Karpas-422 (cell line): ENCODE measurements around the gene COPZ1. TPM values are rescaled to one million over a fixed set of nuclear protein-coding genes. Genes with fewer than 3 reads are reported as not detected.

ENCODE experiments used
- DNase-seq: peaks from one replicate; pipeline ENCODE4 v3.0.0-alpha.2; 2015
- H2AFZ ChIP-seq: fragments of 200-600 bp; sonication (generic); 2 replicates; pipeline ENCODE4 v1.6.1; 2014; ENCODE audit warnings: antibody characterized with exemption, low read length, mixed read lengths
- H3K27ac ChIP-seq: fragments of 200-600 bp; sonication (generic); 2 replicates; pipeline ENCODE4 v1.5.1; 2014; ENCODE audit warnings: mild to moderate bottlenecking, low read length, moderate library complexity
- H3K27me3 ChIP-seq: fragments of 200-600 bp; sonication (generic); 2 replicates; pipeline ENCODE4 v1.6.1; 2014; ENCODE audit warnings: low read length, mixed read lengths
- H3K36me3 ChIP-seq: fragments of 200-600 bp; sonication (generic); 2 replicates; pipeline ENCODE4 v1.6.1; 2014; ENCODE audit warnings: low read length, mixed read lengths; ENCODE audit not compliant: insufficient read depth
- H3K4me1 ChIP-seq: fragments of 200-600 bp; sonication (generic); 2 replicates; pipeline ENCODE4 v1.6.1; 2014; ENCODE audit warnings: mild to moderate bottlenecking, low read length, mixed read lengths
- H3K4me2 ChIP-seq: fragments of 200-600 bp; sonication (generic); 2 replicates; pipeline ENCODE4 v1.6.1; 2014; ENCODE audit warnings: low read length, low read depth, mild to moderate bottlenecking; ENCODE audit not compliant: poor library complexity, severe bottlenecking
- H3K4me3 ChIP-seq: fragments of 200-600 bp; sonication (generic); 2 replicates; pipeline ENCODE4 v1.5.1; 2014; ENCODE audit warnings: mild to moderate bottlenecking, antibody characterized with exemption, low read length, mixed read lengths
- H3K79me2 ChIP-seq: fragments of 200-600 bp; sonication (generic); 2 replicates; pipeline ENCODE4 v1.6.1; 2014; ENCODE audit warnings: mild to moderate bottlenecking, low read length, mixed read lengths
- H3K9ac ChIP-seq: fragments of 200-600 bp; sonication (generic); 2 replicates; pipeline ENCODE4 v1.6.0; 2014; ENCODE audit warnings: low read length
- H3K9me2 ChIP-seq: fragments of 200-600 bp; sonication (generic), shearing (Covaris generic); replicated peaks from 2 replicates; pipeline ENCODE4 v1.6.0; 2014; ENCODE audit warnings: mild to moderate bottlenecking, low read length, moderate library complexity; ENCODE audit not compliant: insufficient read depth
- H3K9me3 ChIP-seq: fragments of 300-700, 200-600 bp; sonication (generic); 2 replicates; pipeline ENCODE4 v1.6.1; 2014; ENCODE audit warnings: low read length, mixed read lengths
- H4K20me1 ChIP-seq: fragments of 200-600 bp; sonication (generic); 2 replicates; pipeline ENCODE4 v1.6.1; 2014; ENCODE audit warnings: mild to moderate bottlenecking, antibody characterized with exemption, low read length, low read depth; ENCODE audit not compliant: insufficient read depth
- total RNA-seq: library from RNA; depleted of rRNA; stranded (reverse); fragments of >200 nt; shearing (Covaris generic); gene quantifications from 2 replicates; pipeline ENCODE4 v1.2.3, GENCODE V29; 2014; ENCODE audit warnings: low replicate concordance

Gene COPZ1
- total RNA-seq, 1 experiment from 2014 or later = 164 TPM

DNA sequence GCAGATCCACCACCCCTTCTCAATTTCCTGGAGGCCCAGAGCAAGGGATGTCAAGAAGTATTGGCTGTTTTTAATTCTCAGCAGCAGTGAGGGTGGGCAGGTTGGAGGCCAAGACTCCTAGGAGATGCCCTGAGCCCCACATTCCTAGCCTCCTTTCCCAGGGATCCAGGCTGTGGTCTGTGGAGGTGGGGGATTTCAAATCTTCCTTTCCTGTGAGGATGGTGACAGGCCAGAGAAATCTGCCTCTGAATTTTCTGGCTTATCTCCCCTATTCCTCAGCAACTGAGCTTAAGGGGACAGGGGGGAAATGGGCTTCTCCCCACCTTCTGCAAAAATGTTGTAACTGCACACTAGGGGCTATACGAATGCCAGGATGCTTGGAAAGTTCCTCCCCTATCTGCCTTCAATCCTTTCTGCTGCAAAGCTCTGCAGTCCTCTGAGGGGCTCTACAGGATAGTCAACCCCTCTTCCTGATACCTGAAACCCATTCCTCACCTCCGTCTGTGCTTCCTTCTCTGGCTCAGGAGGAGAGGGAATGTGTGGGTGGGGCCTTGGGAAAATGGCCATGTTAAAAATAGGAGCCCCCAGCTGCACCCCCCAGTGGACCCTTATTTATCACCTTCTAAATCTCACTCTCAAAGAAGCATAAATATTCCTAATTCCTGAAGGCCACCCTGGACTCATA is 32.7 kb downstream of the COPZ1 start:
- no peak overlapping the region for H3K27ac ChIP-seq
- DNase-seq = no peak
- peaks cover 39% of the 10 kb centered on the region for H3K4me1 ChIP-seq
- no peak overlapping the region for H2AFZ ChIP-seq
- no peaks in the 10 kb centered on the region for H3K9me3 ChIP-seq
- H3K36me3 ChIP-seq = no peaks in the 10 kb centered on the region
- H3K9me2 ChIP-seq = no peaks in the 10 kb centered on the region
- no peaks in the 10 kb centered on the region for H3K27me3 ChIP-seq
- H3K9ac ChIP-seq = peak overlapping the region; percentile 87
- peak overlapping the region; percentile 99 for H3K4me2 ChIP-seq
- peak overlapping the region; percentile 85 for H3K4me3 ChIP-seq
- no peaks in the 10 kb centered on the region for H4K20me1 ChIP-seq
- H3K79me2 ChIP-seq = no peaks in the 10 kb centered on the region

DNA sequence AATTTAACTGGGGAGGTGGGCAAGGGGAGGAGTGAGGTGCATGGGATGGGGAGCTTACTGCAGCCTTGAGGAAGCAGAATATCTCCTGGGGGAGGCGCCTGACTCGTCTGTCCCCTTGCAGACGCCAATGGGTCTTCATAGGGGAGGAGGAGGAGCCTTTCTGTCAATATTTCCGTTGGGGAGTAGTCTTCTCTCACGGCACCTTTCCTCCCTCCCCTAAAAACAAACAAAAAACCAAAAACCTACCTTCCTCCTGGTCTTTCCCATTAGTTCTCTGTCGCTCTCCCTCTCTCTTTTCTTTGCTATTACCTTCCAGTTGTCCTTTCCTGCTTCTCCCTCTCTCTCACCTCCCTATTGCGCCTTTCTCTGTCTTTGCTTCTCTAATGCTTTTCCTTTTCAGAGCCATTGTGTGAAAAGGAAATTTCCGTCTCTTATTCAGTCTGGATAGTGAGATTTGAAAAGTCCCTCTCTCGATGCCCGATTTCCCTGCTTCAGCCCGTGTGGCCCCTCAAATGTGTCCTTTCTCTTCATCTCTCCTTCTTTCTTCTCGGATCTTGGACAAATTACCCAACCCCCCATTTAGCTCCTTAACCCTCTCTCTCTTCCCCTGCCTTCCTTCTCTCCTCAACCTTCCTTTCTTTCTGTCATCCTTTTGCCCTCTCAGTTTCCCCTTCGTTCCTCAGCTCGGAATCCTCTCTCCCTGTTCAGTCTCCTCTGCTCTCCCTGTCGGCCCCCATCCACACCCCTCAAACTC is 33.4 kb downstream of the COPZ1 start:
- Histone ChIP-seq H3K9me2 (no peaks in the 10 kb centered on the region), H3K27me3 (no peaks in the 10 kb centered on the region), H3K27ac (peak overlapping the region; percentile 72), H3K79me2 (no peaks in the 10 kb centered on the region), H3K9me3 (no peaks in the 10 kb centered on the region), H3K36me3 (no peaks in the 10 kb centered on the region), H2AFZ (peak overlapping the region; percentile 87), H3K4me3 (peak overlapping the region; percentile 85), H3K4me1 (peaks cover 39% of the 10 kb centered on the region), H4K20me1 (no peaks in the 10 kb centered on the region), H3K9ac (peak overlapping the region; percentile 87), H3K4me2 (peak overlapping the region; percentile 99)
- peak; percentile 66 for DNase-seq

DNA sequence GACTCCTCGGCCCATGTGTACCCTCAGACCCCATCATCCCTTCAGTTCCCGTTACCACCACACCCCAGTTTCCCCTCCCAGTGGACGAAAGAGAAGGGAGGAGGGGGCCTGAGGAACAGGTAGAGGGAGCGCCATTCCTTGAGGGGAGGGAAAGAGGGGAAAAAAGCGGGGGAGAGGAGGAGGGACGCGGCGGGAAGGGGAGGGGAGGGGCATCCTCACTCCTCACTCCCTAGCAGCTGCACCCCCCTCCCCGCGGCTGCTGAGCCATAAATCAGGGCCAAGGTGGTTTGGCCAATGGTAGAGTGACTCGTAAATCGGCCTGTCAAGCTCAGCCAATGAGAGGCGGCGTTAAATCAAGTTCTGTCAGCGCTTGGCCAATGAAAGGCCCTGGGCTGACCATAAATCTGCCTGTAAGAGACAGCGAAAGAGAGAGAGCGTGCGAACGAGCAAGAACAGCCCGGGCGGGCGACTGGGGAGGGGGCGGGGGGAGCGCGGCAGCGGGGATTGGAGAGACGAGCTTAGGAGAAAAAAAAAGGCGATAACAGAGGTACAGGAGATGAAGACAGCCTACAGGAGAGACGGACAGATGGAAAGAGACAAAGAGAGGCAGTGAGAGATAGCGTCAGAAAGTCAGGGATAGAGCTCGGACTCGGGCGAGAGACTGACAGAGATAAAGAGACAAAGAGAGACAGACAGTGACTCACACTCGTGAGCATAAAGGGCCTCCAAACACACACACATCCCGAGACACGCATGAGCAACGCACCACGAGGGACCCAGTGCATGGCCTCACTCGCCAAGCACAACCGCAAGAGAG is 34.2 kb downstream of the COPZ1 start:
- peak overlapping the region; percentile 72 for H3K27ac ChIP-seq
- H4K20me1 ChIP-seq = no peaks in the 10 kb centered on the region
- DNase-seq = peak; percentile 99

DNA sequence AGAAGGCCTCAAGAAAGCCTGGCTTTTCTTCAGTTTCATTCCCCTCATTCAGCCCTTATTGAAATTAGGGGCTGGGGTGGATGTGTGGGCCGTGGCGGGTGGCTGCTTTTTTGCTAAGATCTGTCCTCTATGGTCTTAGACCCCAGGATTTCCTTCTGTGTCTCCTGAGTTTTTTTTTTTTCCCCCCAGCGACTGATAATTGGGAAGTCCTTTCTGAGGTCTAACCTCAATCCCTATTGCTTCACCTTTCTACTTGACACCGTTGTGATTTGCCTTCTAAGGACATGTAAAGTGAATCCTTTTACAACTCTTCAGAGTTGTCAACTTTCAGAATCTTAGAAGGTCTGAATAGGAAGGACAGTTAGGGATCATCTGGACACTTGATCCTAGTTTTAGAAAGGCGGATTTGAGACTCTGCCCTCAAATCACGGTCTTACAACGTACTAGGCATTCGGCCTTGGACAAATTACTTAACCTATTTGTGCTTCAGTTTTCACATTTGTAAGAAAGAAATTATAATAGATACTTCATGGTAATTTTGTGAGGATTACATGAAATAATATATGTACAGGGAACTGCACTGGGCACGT is 34.9 kb downstream of the COPZ1 start:
- Histone ChIP-seq H3K36me3 (no peaks in the 10 kb centered on the region), H3K27me3 (no peaks in the 10 kb centered on the region), H3K27ac (peak overlapping the region; percentile 63), H3K79me2 (no peaks in the 10 kb centered on the region), H3K4me2 (peak overlapping the region; percentile 99), H4K20me1 (no peaks in the 10 kb centered on the region), H3K9ac (peak overlapping the region; percentile 68), H3K9me2 (no peaks in the 10 kb centered on the region), H3K4me1 (peaks cover 45% of the 10 kb centered on the region), H3K9me3 (no peaks in the 10 kb centered on the region), H2AFZ (peak overlapping the region; percentile 76), H3K4me3 (peak overlapping the region; percentile 85)
- DNase-seq = no peak

More for the DNA sequence above, 34.2 kb downstream of the COPZ1 start:
- Histone ChIP-seq H3K4me1 (peaks cover 40% of the 10 kb centered on the region), H3K79me2 (no peaks in the 10 kb centered on the region), H3K27me3 (no peaks in the 10 kb centered on the region), H3K9ac (peak overlapping the region; percentile 87), H3K9me2 (no peaks in the 10 kb centered on the region), H3K9me3 (no peaks in the 10 kb centered on the region), H3K36me3 (no peaks in the 10 kb centered on the region), H3K4me3 (peak overlapping the region; percentile 85), H3K4me2 (peak overlapping the region; percentile 99), H2AFZ (peak overlapping the region; percentile 87)

DNA sequence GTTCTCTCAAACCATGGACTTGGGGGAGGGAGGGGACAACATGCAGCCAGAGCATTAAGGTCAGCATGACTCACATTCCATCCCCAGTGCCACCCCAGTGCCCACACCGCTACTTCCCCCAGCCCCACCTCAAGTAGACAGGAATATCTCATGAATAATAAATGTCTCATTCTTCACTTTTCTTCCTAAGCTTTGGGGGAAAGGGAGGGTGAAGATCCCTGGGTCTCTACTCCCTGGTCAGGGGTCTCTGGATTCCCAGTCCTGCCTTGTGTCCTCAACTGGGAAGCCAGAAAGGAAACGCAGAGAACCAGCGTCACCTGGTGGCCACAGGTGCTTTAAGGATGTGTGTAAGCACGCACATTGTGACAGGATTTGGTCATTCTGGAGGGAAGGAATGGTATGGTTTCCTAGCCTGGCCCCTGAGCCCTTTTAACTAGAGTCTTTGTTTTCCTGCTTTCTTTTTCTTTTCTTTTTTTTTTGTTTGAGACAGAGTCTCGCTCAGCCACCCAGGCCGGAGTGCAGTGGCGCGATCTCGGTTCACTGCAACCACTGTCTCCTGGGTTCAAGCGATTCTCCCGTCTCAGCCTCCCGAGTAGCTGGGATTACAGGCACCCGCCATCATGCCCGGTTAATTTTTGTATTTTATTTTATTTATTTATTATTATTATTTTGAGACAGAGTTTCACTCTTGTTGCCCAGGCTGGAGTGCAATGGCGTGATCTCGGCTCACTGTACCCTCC is 36.0 kb downstream of the COPZ1 start:
- Histone ChIP-seq H2AFZ (no peak overlapping the region), H3K4me3 (no peak overlapping the region), H3K79me2 (no peaks in the 10 kb centered on the region), H3K27me3 (no peaks in the 10 kb centered on the region), H3K4me2 (no peak overlapping the region), H3K9ac (no peak overlapping the region), H3K27ac (no peak overlapping the region), H3K4me1 (peaks cover 45% of the 10 kb centered on the region), H3K9me3 (no peaks in the 10 kb centered on the region), H4K20me1 (no peaks in the 10 kb centered on the region), H3K9me2 (no peaks in the 10 kb centered on the region), H3K36me3 (no peaks in the 10 kb centered on the region)
- DNase-seq = peak; percentile 86

DNA sequence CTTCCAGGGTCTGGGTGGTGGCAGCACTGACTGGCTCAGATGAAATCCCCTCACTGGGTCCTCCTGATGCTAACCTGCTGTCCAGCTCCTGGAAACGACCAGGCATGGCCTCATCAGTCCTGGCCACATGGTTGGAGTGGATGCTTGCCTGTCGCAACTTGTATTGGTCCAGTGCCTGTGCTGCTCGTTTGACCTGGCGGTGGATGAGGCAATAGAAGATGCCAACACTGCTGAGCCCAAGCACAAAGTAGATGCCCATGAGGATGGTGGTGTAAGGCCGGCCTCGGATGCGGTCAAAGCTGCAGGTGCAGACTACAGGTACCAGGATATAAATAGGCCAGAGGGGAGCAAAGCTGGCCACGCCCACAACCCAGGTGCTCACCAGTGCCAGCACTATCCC is 38.1 kb downstream of the COPZ1 start:
- no peak overlapping the region for H3K4me2 ChIP-seq
- H3K27ac ChIP-seq = no peak overlapping the region
- H3K27me3 ChIP-seq = no peaks in the 10 kb centered on the region
- peaks cover 29% of the 10 kb centered on the region for H3K4me1 ChIP-seq
- H3K9me3 ChIP-seq = no peaks in the 10 kb centered on the region
- H3K79me2 ChIP-seq = no peaks in the 10 kb centered on the region
- H3K9me2 ChIP-seq = no peaks in the 10 kb centered on the region
- no peak overlapping the region for H2AFZ ChIP-seq
- no peak overlapping the region for H3K4me3 ChIP-seq
- no peaks in the 10 kb centered on the region for H4K20me1 ChIP-seq
- no peak overlapping the region for H3K9ac ChIP-seq
- H3K36me3 ChIP-seq = no peaks in the 10 kb centered on the region
- DNase-seq = no peak

DNA sequence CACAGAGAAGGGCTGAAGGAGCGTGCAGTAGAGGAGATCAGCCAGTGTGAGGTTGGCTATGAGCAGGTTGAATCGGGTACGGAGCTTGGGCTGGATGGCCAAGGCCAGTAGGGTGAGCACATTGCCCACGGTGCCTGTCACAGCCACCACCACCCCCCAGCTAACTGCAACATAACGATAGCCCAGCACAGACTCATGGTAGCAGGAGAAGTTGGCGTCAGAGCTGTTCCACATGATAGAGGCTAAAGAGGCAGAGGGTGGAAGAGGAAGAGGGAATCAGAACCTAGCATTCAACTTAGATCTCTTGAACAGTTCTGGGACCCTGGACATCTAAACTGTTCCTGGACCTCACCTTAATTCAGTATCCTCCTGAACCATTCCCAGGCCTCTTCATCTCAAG is 38.7 kb downstream of the COPZ1 start:
- Histone ChIP-seq H3K9me3 (no peaks in the 10 kb centered on the region), H3K9me2 (no peaks in the 10 kb centered on the region), H2AFZ (no peak overlapping the region), H3K79me2 (no peaks in the 10 kb centered on the region), H3K27me3 (no peaks in the 10 kb centered on the region), H3K9ac (no peak overlapping the region), H3K4me1 (peaks cover 27% of the 10 kb centered on the region), H3K4me3 (no peak overlapping the region), H4K20me1 (no peaks in the 10 kb centered on the region), H3K36me3 (no peaks in the 10 kb centered on the region), H3K4me2 (no peak overlapping the region), H3K27ac (no peak overlapping the region)
- no peak for DNase-seq
